Measurements from ENCODE around the gene PCSK5.
A peak's percentile ranks its signal among the peaks of the same experiment; 100 is the strongest.

PCSK5 gene

GRCh38 chr9:75985515-75985914 lies 95.0 kb downstream of the PCSK5 start:
- Mint-ChIP-seq H3K27me3 (no peaks in the 10 kb centered on the region), H3K9me3 (peaks cover 5% of the 10 kb centered on the region), H3K36me3 (ENCODE audit: low read depth) (peaks cover 15% of the 10 kb centered on the region)

GRCh38 chr9:75988663-75989062 lies 98.2 kb downstream of the PCSK5 start:
- H3K4me1 Mint-ChIP-seq (ENCODE audit: low read depth) = peaks cover 16% of the 10 kb centered on the region
- H3K36me3 Mint-ChIP-seq (ENCODE audit: low read depth) = peaks cover 21% of the 10 kb centered on the region
- no peak overlapping the region for H3K4me3 Mint-ChIP-seq

More at GRCh38 chr9:75985515-75985914, 95.0 kb downstream of the PCSK5 start:
- H3K4me3 Mint-ChIP-seq = no peak overlapping the region
- H3K27ac Mint-ChIP-seq = no peak overlapping the region
- no peaks in the 10 kb centered on the region for H3K4me1 Mint-ChIP-seq (ENCODE audit: low read depth)

GRCh38 chr9:75990156-75990555 lies 99.7 kb downstream of the PCSK5 start:
- Mint-ChIP-seq H3K27me3 (no peaks in the 10 kb centered on the region), H3K36me3 (ENCODE audit: low read depth) (peaks cover 26% of the 10 kb centered on the region), H3K4me1 (ENCODE audit: low read depth) (peaks cover 28% of the 10 kb centered on the region), H3K27ac (no peak overlapping the region), H3K4me3 (no peak overlapping the region), H3K9me3 (peaks cover 5% of the 10 kb centered on the region)

More at GRCh38 chr9:75988663-75989062, 98.2 kb downstream of the PCSK5 start:
- Mint-ChIP-seq H3K27me3 (no peaks in the 10 kb centered on the region), H3K27ac (no peak overlapping the region), H3K9me3 (peaks cover 5% of the 10 kb centered on the region)

- Mint-ChIP-seq H3K4me3 (no peak overlapping the region), H3K36me3 (ENCODE audit: low read depth) (peaks cover 26% of the 10 kb centered on the region), H3K4me1 (ENCODE audit: low read depth) (peaks cover 28% of the 10 kb centered on the region), H3K27me3 (no peaks in the 10 kb centered on the region), H3K9me3 (peaks cover 5% of the 10 kb centered on the region), H3K27ac (no peak overlapping the region)
Observed at GRCh38 chr9:75990576-75991304, 100.3 kb downstream of the PCSK5 start.

GRCh38 chr9:75992482-75993206 lies 102.2 kb downstream of the PCSK5 start:
- H3K36me3 Mint-ChIP-seq (ENCODE audit: low read depth) = peaks cover 15% of the 10 kb centered on the region
- H3K4me3 Mint-ChIP-seq = no peak overlapping the region
- H3K9me3 Mint-ChIP-seq = no peaks in the 10 kb centered on the region
- H3K4me1 Mint-ChIP-seq (ENCODE audit: low read depth) = peaks cover 37% of the 10 kb centered on the region
- no peak overlapping the region for H3K27ac Mint-ChIP-seq
- no peaks in the 10 kb centered on the region for H3K27me3 Mint-ChIP-seq

- no peaks in the 10 kb centered on the region for H3K9me3 Mint-ChIP-seq
- no peak overlapping the region for H3K27ac Mint-ChIP-seq
- H3K4me3 Mint-ChIP-seq = no peak overlapping the region
- no peaks in the 10 kb centered on the region for H3K27me3 Mint-ChIP-seq
- peaks cover 37% of the 10 kb centered on the region for H3K4me1 Mint-ChIP-seq (ENCODE audit: low read depth)
- peaks cover 16% of the 10 kb centered on the region for H3K36me3 Mint-ChIP-seq (ENCODE audit: low read depth)
Observed at GRCh38 chr9:75993434-75993833, 103.0 kb downstream of the PCSK5 start.

- Mint-ChIP-seq H3K4me1 (ENCODE audit: low read depth) (peaks cover 37% of the 10 kb centered on the region), H3K4me3 (no peak overlapping the region), H3K27ac (no peak overlapping the region), H3K36me3 (ENCODE audit: low read depth) (peaks cover 15% of the 10 kb centered on the region), H3K27me3 (no peaks in the 10 kb centered on the region), H3K9me3 (no peaks in the 10 kb centered on the region)
Observed at GRCh38 chr9:75995066-75995465, 104.6 kb downstream of the PCSK5 start.

- no peak overlapping the region for H3K27ac Mint-ChIP-seq
- peaks cover 37% of the 10 kb centered on the region for H3K4me1 Mint-ChIP-seq (ENCODE audit: low read depth)
- no peaks in the 10 kb centered on the region for H3K9me3 Mint-ChIP-seq
- H3K36me3 Mint-ChIP-seq (ENCODE audit: low read depth) = peaks cover 8% of the 10 kb centered on the region
- H3K27me3 Mint-ChIP-seq = no peaks in the 10 kb centered on the region
- no peak overlapping the region for H3K4me3 Mint-ChIP-seq
Observed at GRCh38 chr9:75996726-75997125, 106.3 kb downstream of the PCSK5 start.

GRCh38 chr9:75997206-75997605 lies 106.7 kb downstream of the PCSK5 start:
- H3K27me3 Mint-ChIP-seq = no peaks in the 10 kb centered on the region
- H3K4me1 Mint-ChIP-seq (ENCODE audit: low read depth) = peaks cover 35% of the 10 kb centered on the region
- H3K4me3 Mint-ChIP-seq = no peak overlapping the region
- no peaks in the 10 kb centered on the region for H3K9me3 Mint-ChIP-seq
- no peak overlapping the region for H3K27ac Mint-ChIP-seq
- peaks cover 8% of the 10 kb centered on the region for H3K36me3 Mint-ChIP-seq (ENCODE audit: low read depth)

- Mint-ChIP-seq H3K27ac (no peak overlapping the region), H3K27me3 (no peaks in the 10 kb centered on the region), H3K9me3 (no peaks in the 10 kb centered on the region), H3K4me1 (ENCODE audit: low read depth) (peaks cover 29% of the 10 kb centered on the region), H3K36me3 (ENCODE audit: low read depth) (peaks cover 8% of the 10 kb centered on the region), H3K4me3 (no peak overlapping the region)
Observed at GRCh38 chr9:75998096-75998780, 107.8 kb downstream of the PCSK5 start.

GRCh38 chr9:76001459-76001858 lies 111.0 kb downstream of the PCSK5 start:
- Mint-ChIP-seq H3K27me3 (no peaks in the 10 kb centered on the region), H3K36me3 (ENCODE audit: low read depth) (peaks cover 3% of the 10 kb centered on the region), H3K4me3 (no peak overlapping the region), H3K9me3 (no peaks in the 10 kb centered on the region), H3K27ac (no peak overlapping the region), H3K4me1 (ENCODE audit: low read depth) (peaks cover 40% of the 10 kb centered on the region)

GRCh38 chr9:76003041-76003440 lies 112.6 kb downstream of the PCSK5 start:
- Mint-ChIP-seq H3K27me3 (no peaks in the 10 kb centered on the region), H3K4me3 (no peak overlapping the region), H3K36me3 (ENCODE audit: low read depth) (peaks cover 3% of the 10 kb centered on the region), H3K9me3 (no peaks in the 10 kb centered on the region), H3K27ac (no peak overlapping the region), H3K4me1 (ENCODE audit: low read depth) (peaks cover 47% of the 10 kb centered on the region)

GRCh38 chr9:76004526-76004925 lies 114.1 kb downstream of the PCSK5 start:
- Mint-ChIP-seq H3K27ac (peak overlapping the region; percentile 75), H3K4me3 (peak overlapping the region; percentile 25), H3K9me3 (no peaks in the 10 kb centered on the region), H3K4me1 (ENCODE audit: low read depth) (peaks cover 57% of the 10 kb centered on the region), H3K36me3 (ENCODE audit: low read depth) (no peaks in the 10 kb centered on the region), H3K27me3 (no peaks in the 10 kb centered on the region)

GRCh38 chr9:76007935-76008334 lies 117.5 kb downstream of the PCSK5 start:
- Mint-ChIP-seq H3K4me1 (ENCODE audit: low read depth) (peaks cover 66% of the 10 kb centered on the region), H3K9me3 (no peaks in the 10 kb centered on the region), H3K27ac (peak overlapping the region; percentile 82), H3K36me3 (ENCODE audit: low read depth) (no peaks in the 10 kb centered on the region), H3K27me3 (no peaks in the 10 kb centered on the region), H3K4me3 (peak overlapping the region; percentile 60)

GRCh38 chr9:76013809-76014208 lies 123.3 kb downstream of the PCSK5 start:
- Mint-ChIP-seq H3K27me3 (no peaks in the 10 kb centered on the region), H3K4me3 (no peak overlapping the region), H3K36me3 (ENCODE audit: low read depth) (no peaks in the 10 kb centered on the region), H3K9me3 (peaks cover 4% of the 10 kb centered on the region), H3K27ac (no peak overlapping the region), H3K4me1 (ENCODE audit: low read depth) (peaks cover 31% of the 10 kb centered on the region)

Measured in stimulated activated naive CD8-positive, alpha-beta T cell treated with anti-CD3 and anti-CD28 coated beads, Interleukin-15, Interleukin-2, amounts not matched to agents 100 ng/mL and 50 ng/mL, for 24 hours (primary cell).